Panc1 (cell line): ENCODE data around the gene CCDC51.

ENCODE experiments used
- CTCF ChIP-seq: fragments of 450-650 bp; IDR thresholded peaks from 2 replicates; pipeline ENCODE4 v1.5.1; 2017; ENCODE audit warnings: mild to moderate bottlenecking
- POLR2AphosphoS5 ChIP-seq: IDR thresholded peaks from 2 replicates; pipeline ENCODE4 v1.6.1; 2012; ENCODE audit warnings: mild to moderate bottlenecking, low read depth, low read length, moderate library complexity
- REST ChIP-seq, 2 experiments: IDR thresholded peaks; 2 replicates each; pipeline ENCODE4 v1.6.1; 2011 to 2012; ENCODE audit warnings: low read depth in 2 of 2, control low read depth in 1 of 2, low read length in 1 of 2, mild to moderate bottlenecking in 1 of 2, moderate library complexity in 1 of 2; ENCODE audit not compliant: insufficient read depth in 1 of 2

- TF ChIP-seq CTCF (no peak), POLR2AphosphoS5 (no peak), REST (IDR thresholded peaks at IDR 0.05; ENCODE audit: insufficient read depth in 1 of 2, low read depth in 2 of 2, low read length in 1 of 2) (no peak)
Observed at GRCh38 chr3:48420561-48420960, 19.4 kb downstream of the CCDC51 start.
